Ectodermal cell (in vitro differentiated cells): ENCODE results near the gene FRMD8. TPM values are rescaled to one million over a fixed set of nuclear protein-coding genes. Genes with fewer than 3 reads are reported as not detected.

Source experiments
- H3K27ac ChIP-seq: 2 replicates; pipeline ENCODE4 v1.7.0; 2013; ENCODE audit warnings: mild to moderate bottlenecking, low read depth, low read length; ENCODE audit not compliant: insufficient read depth, poor library complexity, severe bottlenecking
- H3K27me3 ChIP-seq: 2 replicates; pipeline ENCODE4 v1.7.0; 2013; ENCODE audit warnings: mild to moderate bottlenecking, low read length; ENCODE audit not compliant: insufficient read depth, control insufficient read depth, poor library complexity, severe bottlenecking
- H3K36me3 ChIP-seq: one replicate; pipeline ENCODE4 v1.7.0; 2013; ENCODE audit warnings: low read length; ENCODE audit not compliant: control insufficient read depth, insufficient read depth
- H3K4me1 ChIP-seq: one replicate; pipeline ENCODE4 v1.7.0; 2013; ENCODE audit warnings: low read length; ENCODE audit not compliant: control insufficient read depth, insufficient read depth
- H3K4me3 ChIP-seq: 2 replicates; pipeline ENCODE4 v1.7.0; 2013; ENCODE audit warnings: low read depth, low read length, control low read depth; ENCODE audit not compliant: insufficient read depth
- H3K9me3 ChIP-seq: 2 replicates; pipeline ENCODE4 v1.7.0; 2013; ENCODE audit warnings: mild to moderate bottlenecking, low read length, moderate library complexity; ENCODE audit not compliant: control insufficient read depth
- WGBS, 2 experiments: methylation state at CpG; one replicate each; pipeline ENCODE4 v1.1.7; 2013; ENCODE audit warnings: missing lambda C conversion rate in 2 of 2; 5-methylcytosine and 5-hydroxymethylcytosine counted together
- polyA plus RNA-seq, 4 experiments: library from polyadenylated mRNA; stranded (reverse); fragments of 50-300 nt; gene quantifications; one replicate each; pipeline ENCODE4 v1.2.3, GENCODE V29; 2013

Gene FRMD8
- 15.0 TPM for polyA plus RNA-seq (2013, experiment 1 of 4)
- polyA plus RNA-seq (2013, experiment 2 of 4), result 16.6 TPM
- 12.3 TPM for polyA plus RNA-seq (2013, experiment 3 of 4)
- 12.3 TPM for polyA plus RNA-seq (2013, experiment 4 of 4)

- H3K9me3 ChIP-seq, result no peaks in the 10 kb centered on the region
- H3K36me3 ChIP-seq, result no peaks in the 10 kb centered on the region
- WGBS, 2 experiments, result 8% methylated on average over 76 of the region's 76 CpGs
- H3K27me3 ChIP-seq, result no peaks in the 10 kb centered on the region
- H3K27ac ChIP-seq, result no peak within 1 kb of the TSS
- peaks cover 35% of the 10 kb centered on the region for H3K4me1 ChIP-seq
- peak within 1 kb of the TSS; percentile 76 for H3K4me3 ChIP-seq
Measured at GRCh38 chr11:65386307-65387140, at the start of gene FRMD8. TSS of gene FRMD8 (plus strand) at chr11:65386637. CDS start at chr11:65387037, 400 bp downstream.

GRCh38 chr11:65338676-65339075, 47.8 kb upstream of the FRMD8 start:
- no peak overlapping the region for H3K27ac ChIP-seq
- peaks cover 7% of the 10 kb centered on the region for H3K4me1 ChIP-seq
- no peak overlapping the region for H3K4me3 ChIP-seq
- no peaks in the 10 kb centered on the region for H3K27me3 ChIP-seq
- 94 to 96% methylated on average over 7 of the region's 7 CpGs for WGBS, 2 experiments
- peaks cover 29% of the 10 kb centered on the region for H3K36me3 ChIP-seq
- no peaks in the 10 kb centered on the region for H3K9me3 ChIP-seq

- Histone ChIP-seq H3K27ac (no peak overlapping the region), H3K4me1 (peaks cover 4% of the 10 kb centered on the region), H3K9me3 (no peaks in the 10 kb centered on the region), H3K36me3 (peaks cover 43% of the 10 kb centered on the region), H3K27me3 (no peaks in the 10 kb centered on the region), H3K4me3 (no peak overlapping the region)
- WGBS, 2 experiments, result 96 to 98% methylated on average over 11 of the region's 11 CpGs
Measured at GRCh38 chr11:65340226-65340625, 46.2 kb upstream of the FRMD8 start.

- Histone ChIP-seq H3K27ac (no peak overlapping the region), H3K9me3 (no peaks in the 10 kb centered on the region), H3K4me3 (no peak overlapping the region), H3K4me1 (no peaks in the 10 kb centered on the region), H3K36me3 (peaks cover 59% of the 10 kb centered on the region), H3K27me3 (no peaks in the 10 kb centered on the region)
- 91 to 93% methylated on average over 3 of the region's 3 CpGs for WGBS, 2 experiments
Measured at GRCh38 chr11:65341856-65342255, 44.6 kb upstream of the FRMD8 start.

- 93 to 97% methylated on average over 2 of the region's 2 CpGs for WGBS, 2 experiments
- H3K9me3 ChIP-seq, result no peaks in the 10 kb centered on the region
- H3K27ac ChIP-seq, result no peak overlapping the region
- no peak overlapping the region for H3K4me3 ChIP-seq
- H3K36me3 ChIP-seq, result peaks cover 41% of the 10 kb centered on the region
- peaks cover 16% of the 10 kb centered on the region for H3K27me3 ChIP-seq
- peaks cover 7% of the 10 kb centered on the region for H3K4me1 ChIP-seq
Measured at GRCh38 chr11:65351511-65351910, 34.9 kb upstream of the FRMD8 start.

GRCh38 chr11:65352783-65353182, 33.7 kb upstream of the FRMD8 start:
- no peak overlapping the region for H3K27ac ChIP-seq
- H3K27me3 ChIP-seq, result peaks cover 27% of the 10 kb centered on the region
- no peaks in the 10 kb centered on the region for H3K9me3 ChIP-seq
- H3K36me3 ChIP-seq, result peaks cover 38% of the 10 kb centered on the region
- 83% methylated on average over 1 of the region's 3 CpGs; no CpG with 5 or more reads in 1 of the 2 experiments for WGBS, 2 experiments
- no peak overlapping the region for H3K4me3 ChIP-seq
- peaks cover 7% of the 10 kb centered on the region for H3K4me1 ChIP-seq

- H3K9me3 ChIP-seq, result no peaks in the 10 kb centered on the region
- H3K4me3 ChIP-seq, result no peak overlapping the region
- H3K4me1 ChIP-seq, result peaks cover 7% of the 10 kb centered on the region
- peaks cover 27% of the 10 kb centered on the region for H3K27me3 ChIP-seq
- no peak overlapping the region for H3K27ac ChIP-seq
- WGBS, 2 experiments, result 91 to 93% methylated on average over 7 of the region's 7 CpGs
- peaks cover 36% of the 10 kb centered on the region for H3K36me3 ChIP-seq
Measured at GRCh38 chr11:65353376-65353775, 33.1 kb upstream of the FRMD8 start.

- peaks cover 27% of the 10 kb centered on the region for H3K27me3 ChIP-seq
- no peak overlapping the region for H3K27ac ChIP-seq
- 28 to 31% methylated on average over 16 of the region's 16 CpGs for WGBS, 2 experiments
- H3K9me3 ChIP-seq, result no peaks in the 10 kb centered on the region
- H3K36me3 ChIP-seq, result peaks cover 31% of the 10 kb centered on the region
- H3K4me1 ChIP-seq, result peaks cover 7% of the 10 kb centered on the region
- peak overlapping the region; percentile 74 for H3K4me3 ChIP-seq
Measured at GRCh38 chr11:65353900-65354264, 32.6 kb upstream of the FRMD8 start.

- no peaks in the 10 kb centered on the region for H3K9me3 ChIP-seq
- peak within 1 kb of the TSS; percentile 74 for H3K4me3 ChIP-seq
- WGBS, 2 experiments, result 0% methylated on average over 79 of the region's 79 CpGs
- H3K27me3 ChIP-seq, result peaks cover 27% of the 10 kb centered on the region
- H3K4me1 ChIP-seq, result peaks cover 7% of the 10 kb centered on the region
- peak within 1 kb of the TSS; percentile 50 for H3K27ac ChIP-seq
- peaks cover 27% of the 10 kb centered on the region for H3K36me3 ChIP-seq
Measured at GRCh38 chr11:65354265-65355012, 32.0 kb upstream of the FRMD8 start, which contains the start of gene TIGD3. TSS of gene TIGD3 (plus strand) at chr11:65354751. CDS start at chr11:65355809, 1,058 bp downstream.
